BLaER1 treated with 17β-estradiol and CSF1 and Interleukin-3, amounts not matched to agents 10 nM and 100 nM (cell line): ENCODE results near the gene ZFYVE1.

Experiments used
- H3K27ac ChIP-seq, 11 experiments: shearing (Covaris generic); formaldehyde crosslinking; 2 replicates each; pipeline ENCODE4 v1.8.1; 2022
- H3K27me3 ChIP-seq, 11 experiments: shearing (Covaris generic); formaldehyde crosslinking; 2 replicates each; pipeline ENCODE4 v1.8.1; 2022
- H3K36me3 ChIP-seq, 11 experiments: shearing (Covaris generic); formaldehyde crosslinking; 2 replicates each; pipeline ENCODE4 v1.8.1; 2022
- H3K4me1 ChIP-seq, 10 experiments: shearing (Covaris generic); formaldehyde crosslinking; 2 replicates each; pipeline ENCODE4 v1.8.1; 2022
- H3K4me2 ChIP-seq, 11 experiments: shearing (Covaris generic); formaldehyde crosslinking; 2 replicates each; pipeline ENCODE4 v1.8.1; 2022
- H3K4me3 ChIP-seq, 10 experiments: shearing (Covaris generic); formaldehyde crosslinking; 2 replicates each; pipeline ENCODE4 v1.8.1; 2022
- H3K9ac ChIP-seq, 11 experiments: shearing (Covaris generic); formaldehyde crosslinking; 2 replicates each; pipeline ENCODE4 v1.8.1; 2022
- H3K9me3 ChIP-seq, 11 experiments: shearing (Covaris generic); formaldehyde crosslinking; replicated peaks in 1 of 11; 2 replicates each; pipeline ENCODE4 v1.8.1; 2022
- H4K20me1 ChIP-seq, 11 experiments: shearing (Covaris generic); formaldehyde crosslinking; 2 replicates each; pipeline ENCODE4 v1.8.1; 2022
- Cebpa-rat ChIP-seq, 11 experiments: shearing (Covaris generic); IDR thresholded peaks; 2 replicates each; pipeline ENCODE4 v1.8.1; 2022

The ZFYVE1 gene

GRCh38 chr14:72996916-72997315, 30.0 kb downstream of the ZFYVE1 start:
- H3K36me3 ChIP-seq: peaks cover 70 to 96% (median 90%) of the 10 kb centered on the region in 11 experiments
- TF ChIP-seq Cebpa-rat (IDR thresholded peaks at IDR 0.05): no peak
- H3K27ac ChIP-seq: no peak overlapping the region
- no peaks in the 10 kb centered on the region for H3K9me3 ChIP-seq
- H3K9ac ChIP-seq: no peak overlapping the region
- no peak overlapping the region for H3K4me3 ChIP-seq
- peaks cover 4 to 97% (median 26%) of the 10 kb centered on the region in 11 experiments; a peak in 14 of 22 replicates for H4K20me1 ChIP-seq
- H3K4me2 ChIP-seq: no peak overlapping the region
- H3K4me1 ChIP-seq: peaks cover 0 to 13% (median 3%) of the 10 kb centered on the region in 10 experiments; a peak in 7 of 20 replicates
- H3K27me3 ChIP-seq: no peaks in the 10 kb centered on the region

- no peaks in the 10 kb centered on the region for H3K4me1 ChIP-seq
- TF ChIP-seq Cebpa-rat (IDR thresholded peaks at IDR 0.05): no peak
These were observed 36.7 kb downstream of the ZFYVE1 start for GRCh38 chr14:72990171-72990570.

GRCh38 chr14:72986857-72987256, 40.0 kb downstream of the ZFYVE1 start:
- H3K9ac ChIP-seq: no peak overlapping the region
- H3K4me2 ChIP-seq: no peak overlapping the region
- peaks cover 0 to 10% (median 4%) of the 10 kb centered on the region in 11 experiments; a peak in 7 of 22 replicates for H3K9me3 ChIP-seq
- no peak overlapping the region for H3K4me3 ChIP-seq
- no peaks in the 10 kb centered on the region for H3K27me3 ChIP-seq
- no peaks in the 10 kb centered on the region for H3K4me1 ChIP-seq
- peaks cover 59 to 95% (median 78%) of the 10 kb centered on the region in 11 experiments for H3K36me3 ChIP-seq
- TF ChIP-seq Cebpa-rat (IDR thresholded peaks at IDR 0.05): no peak
- H3K27ac ChIP-seq: no peak overlapping the region
- H4K20me1 ChIP-seq: peaks cover 0 to 87% (median 2%) of the 10 kb centered on the region in 11 experiments; a peak in 6 of 22 replicates

More at GRCh38 chr14:72990171-72990570, 36.7 kb downstream of the ZFYVE1 start:
- H3K4me3 ChIP-seq: no peak overlapping the region
- H3K9ac ChIP-seq: no peak overlapping the region
- H3K9me3 ChIP-seq: peaks cover 0 to 1% (median 0%) of the 10 kb centered on the region in 11 experiments; a peak in 2 of 22 replicates
- peaks cover 0 to 93% (median 0%) of the 10 kb centered on the region in 11 experiments; a peak in 5 of 22 replicates for H4K20me1 ChIP-seq
- H3K4me2 ChIP-seq: no peak overlapping the region
- no peaks in the 10 kb centered on the region for H3K27me3 ChIP-seq
- peaks cover 60 to 100% (median 81%) of the 10 kb centered on the region in 11 experiments for H3K36me3 ChIP-seq
- H3K27ac ChIP-seq: no peak overlapping the region

- Histone ChIP-seq H3K9me3 (peaks cover 0 to 10% (median 4%) of the 10 kb centered on the region in 11 experiments; a peak in 7 of 22 replicates), H3K9ac (no peak overlapping the region), H4K20me1 (peaks cover 0 to 87% (median 2%) of the 10 kb centered on the region in 11 experiments; a peak in 6 of 22 replicates), H3K27me3 (no peaks in the 10 kb centered on the region), H3K27ac (no peak overlapping the region), H3K36me3 (peaks cover 59 to 95% (median 78%) of the 10 kb centered on the region in 11 experiments), H3K4me2 (no peak overlapping the region), H3K4me1 (no peaks in the 10 kb centered on the region), H3K4me3 (no peak overlapping the region)
- no peak for TF ChIP-seq Cebpa-rat (IDR thresholded peaks at IDR 0.05)
These were observed 40.7 kb downstream of the ZFYVE1 start for GRCh38 chr14:72986214-72986613.

- Histone ChIP-seq H3K9me3 (peaks cover 0 to 10% (median 4%) of the 10 kb centered on the region in 11 experiments; a peak in 7 of 22 replicates), H3K4me2 (no peak overlapping the region), H3K36me3 (peaks cover 81 to 95% (median 92%) of the 10 kb centered on the region in 11 experiments), H3K27ac (no peak overlapping the region), H4K20me1 (peaks cover 0 to 84% (median 2%) of the 10 kb centered on the region in 11 experiments; a peak in 7 of 22 replicates), H3K9ac (no peak overlapping the region), H3K4me3 (no peak overlapping the region), H3K4me1 (no peaks in the 10 kb centered on the region), H3K27me3 (no peaks in the 10 kb centered on the region)
- TF ChIP-seq Cebpa-rat (IDR thresholded peaks at IDR 0.05): no peak
These were observed 44.7 kb downstream of the ZFYVE1 start for GRCh38 chr14:72982146-72982708.

GRCh38 chr14:72980863-72981262, 46.0 kb downstream of the ZFYVE1 start:
- no peaks in the 10 kb centered on the region for H3K4me1 ChIP-seq
- H3K4me3 ChIP-seq: no peak overlapping the region
- no peak overlapping the region for H3K4me2 ChIP-seq
- no peak overlapping the region for H3K9ac ChIP-seq
- peaks cover 80 to 95% (median 92%) of the 10 kb centered on the region in 11 experiments for H3K36me3 ChIP-seq
- no peak for TF ChIP-seq Cebpa-rat (IDR thresholded peaks at IDR 0.05)
- H3K27me3 ChIP-seq: no peaks in the 10 kb centered on the region
- H3K9me3 ChIP-seq: peaks cover 0 to 10% (median 4%) of the 10 kb centered on the region in 11 experiments; a peak in 7 of 22 replicates
- H3K27ac ChIP-seq: no peak overlapping the region
- peaks cover 0 to 72% (median 2%) of the 10 kb centered on the region in 11 experiments; a peak in 7 of 22 replicates for H4K20me1 ChIP-seq

GRCh38 chr14:72978856-72979255, 48.0 kb downstream of the ZFYVE1 start:
- no peaks in the 10 kb centered on the region for H3K4me1 ChIP-seq
- H3K9me3 ChIP-seq: peaks cover 0 to 3% (median 1%) of the 10 kb centered on the region in 11 experiments; a peak in 6 of 22 replicates
- H3K27me3 ChIP-seq: no peaks in the 10 kb centered on the region
- no peak for TF ChIP-seq Cebpa-rat (IDR thresholded peaks at IDR 0.05)
- H3K9ac ChIP-seq: no peak overlapping the region
- H3K27ac ChIP-seq: no peak overlapping the region
- no peak overlapping the region for H3K4me2 ChIP-seq
- H3K36me3 ChIP-seq: peaks cover 80 to 95% (median 93%) of the 10 kb centered on the region in 11 experiments
- H4K20me1 ChIP-seq: peaks cover 0 to 62% (median 2%) of the 10 kb centered on the region in 11 experiments; a peak in 7 of 22 replicates
- H3K4me3 ChIP-seq: no peak overlapping the region

- Histone ChIP-seq H3K27ac (no peak overlapping the region), H4K20me1 (peaks cover 0 to 38% (median 0%) of the 10 kb centered on the region in 11 experiments; a peak in 5 of 22 replicates), H3K9me3 (no peaks in the 10 kb centered on the region), H3K9ac (no peak overlapping the region), H3K4me3 (no peak overlapping the region), H3K4me2 (no peak overlapping the region), H3K27me3 (no peaks in the 10 kb centered on the region), H3K4me1 (no peaks in the 10 kb centered on the region), H3K36me3 (peaks cover 94 to 100% (median 99%) of the 10 kb centered on the region in 11 experiments)
- TF ChIP-seq Cebpa-rat (IDR thresholded peaks at IDR 0.05): no peak
These were observed 51.1 kb downstream of the ZFYVE1 start for GRCh38 chr14:72975770-72976169.

- no peak for TF ChIP-seq Cebpa-rat (IDR thresholded peaks at IDR 0.05)
- peaks cover 0 to 27% (median 0%) of the 10 kb centered on the region in 11 experiments; a peak in 5 of 22 replicates for H4K20me1 ChIP-seq
- H3K36me3 ChIP-seq: peaks cover 95 to 100% (median 99%) of the 10 kb centered on the region in 11 experiments
- H3K4me1 ChIP-seq: no peaks in the 10 kb centered on the region
- no peaks in the 10 kb centered on the region for H3K27me3 ChIP-seq
- H3K4me3 ChIP-seq: no peak overlapping the region
- no peak overlapping the region for H3K9ac ChIP-seq
- no peak overlapping the region for H3K27ac ChIP-seq
- H3K4me2 ChIP-seq: no peak overlapping the region
- H3K9me3 ChIP-seq: no peaks in the 10 kb centered on the region
These were observed 52.2 kb downstream of the ZFYVE1 start for GRCh38 chr14:72974661-72975060.
